NCI-H146 (cell line): ENCODE data around the gene ALKBH4.
A peak's percentile ranks its signal among the peaks of the same experiment; 100 is the strongest.
"Not testable (repeated sequence)": the region's sequence is repeated elsewhere in the genome, so short reads cannot be mapped to it uniquely, and the experiment has no call there.

Experiments used
- DNase-seq: peaks from one replicate; lab custom pipeline; 2025; lab: John Stamatoyannopoulos, UW

The ALKBH4 gene

GRCh38 chr7:102454932-102455331 is 9.7 kb downstream of the ALKBH4 start:
- DNase-seq, result not testable (repeated sequence)

GRCh38 chr7:102454468-102454867 is 10.2 kb downstream of the ALKBH4 start:
- DNase-seq, result peak; percentile 66

- no peak for DNase-seq
Measured at GRCh38 chr7:102453319-102453718, 11.3 kb downstream of the ALKBH4 start.

GRCh38 chr7:102452451-102452850 is 12.2 kb downstream of the ALKBH4 start:
- DNase-seq, result no peak

GRCh38 chr7:102451371-102452054 is 13.2 kb downstream of the ALKBH4 start:
- DNase-seq, result peak; percentile 96

GRCh38 chr7:102450242-102450641 is 14.4 kb downstream of the ALKBH4 start:
- no peak for DNase-seq

- no peak for DNase-seq
Measured at GRCh38 chr7:102449136-102449535, 15.5 kb downstream of the ALKBH4 start.

GRCh38 chr7:102447311-102447710 is 17.4 kb downstream of the ALKBH4 start:
- no peak for DNase-seq

- DNase-seq, result no peak
Measured at GRCh38 chr7:102446387-102447156, 18.1 kb downstream of the ALKBH4 start.

- DNase-seq, result no peak
Measured at GRCh38 chr7:102445674-102446071, 19.0 kb downstream of the ALKBH4 start.

GRCh38 chr7:102444961-102445673 is 19.5 kb downstream of the ALKBH4 start:
- DNase-seq, result no peak

GRCh38 chr7:102439963-102440795 is 24.5 kb downstream of the ALKBH4 start:
- no peak for DNase-seq

- DNase-seq, result no peak
Measured at GRCh38 chr7:102436118-102436517, 28.5 kb downstream of the ALKBH4 start.

GRCh38 chr7:102434039-102434486 is 30.6 kb downstream of the ALKBH4 start:
- DNase-seq, result no peak

- peak; percentile 79 for DNase-seq
Measured at GRCh38 chr7:102433219-102434038, 31.2 kb downstream of the ALKBH4 start, which contains the start of gene ORAI2. Gene ORAI2, plus strand, starts transcription at chr7:102433575. Its CDS starts 5,382 bp downstream, at chr7:102438957.

GRCh38 chr7:102432442-102433218 is 32.0 kb downstream of the ALKBH4 start:
- peak; percentile 55 for DNase-seq

GRCh38 chr7:102431617-102432298 is 32.9 kb downstream of the ALKBH4 start:
- DNase-seq, result no peak

- DNase-seq, result no peak
Measured at GRCh38 chr7:102429141-102429899, 35.3 kb downstream of the ALKBH4 start.

- no peak for DNase-seq
Measured at GRCh38 chr7:102427019-102427405, 37.7 kb downstream of the ALKBH4 start.
